Neural cell (in vitro differentiated cells): ENCODE measurements around the gene CAT. TPM values are rescaled to one million over a fixed set of nuclear protein-coding genes. Genes with fewer than 3 reads are reported as not detected.

ENCODE experiments used
- H2AFZ ChIP-seq: fragments of 200-600, 300-800 bp; sonication (generic), shearing (Covaris generic); 2 replicates; pipeline ENCODE4 v1.6.0; 2014; ENCODE audit warnings: low read depth, mild to moderate bottlenecking, antibody characterized with exemption, low read length, moderate library complexity
- H3F3A ChIP-seq: fragments of 200-600 bp; shearing (Covaris generic); 2 replicates; pipeline ENCODE4 v1.6.1; 2016; ENCODE audit warnings: mild to moderate bottlenecking, moderate library complexity, mixed read lengths, antibody characterized with exemption, low read length; ENCODE audit not compliant: insufficient read depth, poor library complexity, severe bottlenecking
- H3K27ac ChIP-seq: fragments of 200-600, 300-800 bp; sonication (generic), shearing (Covaris generic); 2 replicates; pipeline ENCODE4 v1.5.1; 2014; ENCODE audit warnings: mild to moderate bottlenecking, low read length, moderate library complexity
- H3K27me3 ChIP-seq: fragments of 300-800, 200-600 bp; sonication (generic), shearing (Covaris generic); 2 replicates; pipeline ENCODE4 v1.6.0; 2014; ENCODE audit warnings: mild to moderate bottlenecking, low read depth, low read length, moderate library complexity; ENCODE audit not compliant: insufficient read depth
- H3K36me3 ChIP-seq: fragments of 300-800, 200-600 bp; sonication (generic), shearing (Covaris generic); 2 replicates; pipeline ENCODE4 v1.5.1; 2014; ENCODE audit warnings: mild to moderate bottlenecking, antibody characterized with exemption, low read length, moderate library complexity; ENCODE audit not compliant: insufficient read depth
- H3K4me2 ChIP-seq: fragments of 300-800, 200-600 bp; sonication (generic), shearing (Covaris generic); 2 replicates; pipeline ENCODE4 v1.6.0; 2014; ENCODE audit warnings: mild to moderate bottlenecking, low read length
- H3K4me3 ChIP-seq: fragments of 300-800, 200-600 bp; sonication (generic), shearing (Covaris generic); 2 replicates; pipeline ENCODE4 v1.5.1; 2014; ENCODE audit warnings: mild to moderate bottlenecking, low read length, moderate library complexity
- H3K79me2 ChIP-seq: fragments of 200-600 bp; shearing (Covaris generic); replicated peaks from 2 replicates; pipeline ENCODE4 v1.6.0; 2014; ENCODE audit warnings: mild to moderate bottlenecking, low read length, moderate library complexity; ENCODE audit not compliant: insufficient read depth
- H3K9ac ChIP-seq: fragments of 300-800, 200-600 bp; sonication (generic), shearing (Covaris generic); 2 replicates; pipeline ENCODE4 v1.6.1; 2016; ENCODE audit warnings: mild to moderate bottlenecking, low read length, mixed read lengths
- H3K9me2 ChIP-seq: fragments of 200-600 bp; shearing (Covaris generic); 2 replicates; pipeline ENCODE4 v1.6.1; 2016; ENCODE audit warnings: mild to moderate bottlenecking, low read length, mixed read lengths; ENCODE audit not compliant: insufficient read depth
- H3K9me3 ChIP-seq: fragments of 200-600, 300-800 bp; sonication (generic), shearing (Covaris generic); 2 replicates; pipeline ENCODE4 v1.6.1; 2016; ENCODE audit warnings: mild to moderate bottlenecking, mixed run types, low read length, moderate library complexity, mixed read lengths
- H4K20me1 ChIP-seq: fragments of 200-600 bp; shearing (Covaris generic); 2 replicates; pipeline ENCODE4 v1.6.1; 2016; ENCODE audit warnings: mild to moderate bottlenecking, mixed run types; ENCODE audit not compliant: insufficient read depth
- CTCF ChIP-seq: fragments of 450-650 bp; IDR thresholded peaks from 2 replicates; pipeline ENCODE4 v1.5.1; 2014; ENCODE audit warnings: antibody characterized with exemption, mild to moderate bottlenecking, moderate library complexity; ENCODE audit not compliant: poor library complexity, severe bottlenecking
- EP300 ChIP-seq: fragments of 450-650 bp; conservative IDR thresholded peaks from 2 replicates; pipeline ENCODE4 v1.6.1; 2014; ENCODE audit warnings: antibody characterized with exemption, mild to moderate bottlenecking, moderate library complexity; ENCODE audit not compliant: poor library complexity, severe bottlenecking
- EZH2 ChIP-seq: fragments of 200-600, 300-800 bp; shearing (Covaris generic), sonication (generic); IDR thresholded peaks from 2 replicates; pipeline ENCODE4 v1.6.1; 2014; ENCODE audit warnings: antibody characterized with exemption, low read length, borderline replicate concordance, mild to moderate bottlenecking; ENCODE audit not compliant: insufficient read depth, poor library complexity, severe bottlenecking
- MXI1 ChIP-seq: fragments of 450-650 bp; conservative IDR thresholded peaks from 2 replicates; pipeline ENCODE4 v1.6.1; 2014; ENCODE audit warnings: antibody characterized with exemption, mild to moderate bottlenecking; ENCODE audit not compliant: poor library complexity, severe bottlenecking
- POLR2AphosphoS5 ChIP-seq: IDR thresholded peaks from 2 replicates; pipeline ENCODE4 v1.6.1; 2012
- RAD21 ChIP-seq: fragments of 450-650 bp; conservative IDR thresholded peaks from 2 replicates; pipeline ENCODE4 v1.6.1; 2014; ENCODE audit warnings: antibody characterized with exemption, mild to moderate bottlenecking, moderate library complexity
- REST ChIP-seq: IDR thresholded peaks from 2 replicates; pipeline ENCODE4 v1.6.1; 2012; ENCODE audit warnings: borderline replicate concordance
- SMC3 ChIP-seq: fragments of 450-650 bp; conservative IDR thresholded peaks from 2 replicates; pipeline ENCODE4 v1.6.1; 2014; ENCODE audit warnings: antibody characterized with exemption, mild to moderate bottlenecking, moderate library complexity; ENCODE audit not compliant: poor library complexity
- TAF1 ChIP-seq: IDR thresholded peaks from 2 replicates; pipeline ENCODE4 v1.6.1; 2012; ENCODE audit warnings: low read depth
- polyA plus RNA-seq: library from polyadenylated mRNA; depleted of rRNA; stranded (reverse); fragments of >200 nt; gene quantifications from 2 replicates; pipeline ENCODE4 v1.2.3, GENCODE V29; 2014

The CAT gene
- polyA plus RNA-seq, 1 donor from 2014 or later = 40.1 TPM

DNA sequence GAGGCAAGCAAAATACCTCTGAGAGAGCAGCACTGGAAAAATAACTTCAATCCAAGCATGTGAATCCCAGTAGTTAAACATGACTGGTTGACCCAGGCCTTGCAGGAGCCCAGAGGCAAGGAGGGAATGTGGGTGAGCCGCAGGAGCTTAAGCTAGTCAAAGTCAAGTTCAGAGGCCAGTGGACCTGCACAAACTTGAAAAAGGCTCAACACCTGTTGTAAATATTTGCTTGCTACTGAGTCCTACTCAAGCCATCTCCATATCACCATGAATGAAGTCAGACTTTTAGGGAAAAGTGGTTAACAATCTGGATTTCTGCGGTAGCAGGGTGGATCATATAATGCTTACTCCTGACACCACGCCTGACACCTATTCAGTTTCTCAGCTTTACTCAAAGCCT lies 4.8 kb upstream of the CAT start:
- Histone ChIP-seq H3K4me3 (no peak overlapping the region), H4K20me1 (no peaks in the 10 kb centered on the region), H3K9ac (no peak overlapping the region), H3K9me3 (no peaks in the 10 kb centered on the region), H3K4me2 (no peak overlapping the region), H3K9me2 (no peaks in the 10 kb centered on the region), H3K79me2 (no peaks in the 10 kb centered on the region), H3K27me3 (no peaks in the 10 kb centered on the region), H3K27ac (no peak overlapping the region), H3F3A (no peaks in the 10 kb centered on the region), H2AFZ (no peak overlapping the region), H3K36me3 (no peaks in the 10 kb centered on the region)
- no peak for TF ChIP-seq EP300
- no peak for TF ChIP-seq REST
- TF ChIP-seq SMC3 = no peak
- TF ChIP-seq TAF1 = no peak
- no peak for TF ChIP-seq RAD21
- no peak for TF ChIP-seq MXI1
- TF ChIP-seq EZH2 = no peak
- TF ChIP-seq CTCF = no peak
- no peak for TF ChIP-seq POLR2AphosphoS5

- Histone ChIP-seq H3K27ac (no peak overlapping the region), H3K27me3 (no peaks in the 10 kb centered on the region), H3K9me2 (no peaks in the 10 kb centered on the region), H3K4me3 (peak overlapping the region; percentile 75), H2AFZ (no peak overlapping the region), H3K4me2 (no peak overlapping the region), H3K9ac (peak overlapping the region; percentile 60), H3K36me3 (no peaks in the 10 kb centered on the region), H4K20me1 (no peaks in the 10 kb centered on the region), H3F3A (no peaks in the 10 kb centered on the region), H3K9me3 (no peaks in the 10 kb centered on the region), H3K79me2 (peaks cover 3% of the 10 kb centered on the region)
- TF ChIP-seq EZH2 (no peak), POLR2AphosphoS5 (no peak), RAD21 (no peak), CTCF (no peak)
Observed at GRCh38 chr11:34437224-34438125, 1.3 kb upstream of the CAT start.
